Measurements from ENCODE around the gene TTLL6. TPM values are rescaled to one million over a fixed set of nuclear protein-coding genes. Genes with fewer than 3 reads are reported as not detected.

TTLL6 gene
- polyA plus RNA-seq, 2 of the 4 experiments (the other 2 are of a cell fraction), result 1.6 to 7.8 TPM

DNA sequence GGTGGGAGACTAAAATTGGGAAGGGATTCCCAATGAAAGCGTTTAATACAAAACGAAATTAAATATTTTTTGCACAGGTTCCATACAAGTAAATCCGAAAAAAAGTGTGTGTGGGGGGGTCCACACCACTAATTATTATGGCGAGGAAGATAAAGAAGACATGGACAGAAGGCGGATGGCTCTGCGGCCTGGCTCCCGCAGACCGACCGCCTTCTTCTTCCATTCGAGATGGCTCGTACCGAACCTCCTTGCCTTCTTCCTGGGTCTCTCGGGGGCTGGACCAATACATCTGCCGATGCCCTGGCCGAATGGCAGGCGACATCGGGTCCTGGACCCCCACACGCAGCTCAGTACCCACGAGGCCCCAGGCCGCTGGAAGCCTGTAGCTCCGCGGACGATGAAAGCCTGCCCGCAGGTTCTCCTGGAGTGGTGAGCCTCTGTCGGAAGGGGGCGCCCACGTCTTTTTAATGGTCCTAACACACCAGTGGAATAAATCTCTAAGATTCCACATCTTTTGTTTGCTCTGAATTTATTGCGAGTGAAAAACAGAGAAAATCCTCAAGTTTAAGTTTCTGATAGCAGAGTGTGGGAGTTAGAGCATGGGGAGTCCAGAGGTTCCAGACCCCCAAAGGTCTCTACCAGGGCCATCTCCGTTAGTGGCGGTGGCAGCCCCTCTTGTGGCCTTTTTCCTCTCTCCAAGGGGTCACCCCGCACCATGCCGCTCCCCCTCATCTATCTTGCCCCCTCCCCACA lies 92.6 kb downstream of the TTLL6 start:
- WGBS (ENCODE audit: missing lambda C conversion rate), result 36% methylated on average over 32 of the region's 32 CpGs
- H3K4me2 ChIP-seq, result peak overlapping the region; percentile 41
- 0 out of 6 replicates have a peak overlapping the region, but pooled peaks of 1 of the 2 experiments have one; percentile 13 for H3K27ac ChIP-seq
- ATAC-seq (peak; percentile 67 to 85), FAIRE-seq (peak; percentile 78), DNase-seq (ENCODE audit: low read depth in 1 of 2, low spot score in 1 of 2) (peak; percentile 68 to 77)
- H3K4me1 ChIP-seq, result peaks cover 13% of the 10 kb centered on the region
- H3K4me3 ChIP-seq, result no peak overlapping the region
- no peaks in the 10 kb centered on the region for H3K9me3 ChIP-seq
- TF ChIP-seq, protein P1, sequence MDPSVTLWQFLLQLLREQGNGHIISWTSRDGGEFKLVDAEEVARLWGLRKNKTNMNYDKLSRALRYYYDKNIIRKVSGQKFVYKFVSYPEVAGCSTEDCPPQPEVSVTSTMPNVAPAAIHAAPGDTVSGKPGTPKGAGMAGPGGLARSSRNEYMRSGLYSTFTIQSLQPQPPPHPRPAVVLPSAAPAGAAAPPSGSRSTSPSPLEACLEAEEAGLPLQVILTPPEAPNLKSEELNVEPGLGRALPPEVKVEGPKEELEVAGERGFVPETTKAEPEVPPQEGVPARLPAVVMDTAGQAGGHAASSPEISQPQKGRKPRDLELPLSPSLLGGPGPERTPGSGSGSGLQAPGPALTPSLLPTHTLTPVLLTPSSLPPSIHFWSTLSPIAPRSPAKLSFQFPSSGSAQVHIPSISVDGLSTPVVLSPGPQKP (IDR thresholded peaks at IDR 0.05; ENCODE audit: low read depth, low read length), result no peak
- TF ChIP-seq RAD21 (conservative IDR thresholded peaks at IDR 0.05 in 1 of 2, IDR thresholded peaks at IDR 0.05 in 1 of 2) (peak; percentile 98 to 99), HDAC2 (IDR thresholded peaks at IDR 0.05) (no peak), SMC3 (IDR thresholded peaks at IDR 0.05) (peak; percentile 96)
- TF ChIP-seq, protein P2, sequence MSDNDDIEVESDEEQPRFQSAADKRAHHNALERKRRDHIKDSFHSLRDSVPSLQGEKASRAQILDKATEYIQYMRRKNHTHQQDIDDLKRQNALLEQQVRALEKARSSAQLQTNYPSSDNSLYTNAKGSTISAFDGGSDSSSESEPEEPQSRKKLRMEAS (IDR thresholded peaks at IDR 0.05), result 0 out of 2 replicates have a peak, but pooled peaks have one; percentile 17
- TF ChIP-seq, protein P3, sequence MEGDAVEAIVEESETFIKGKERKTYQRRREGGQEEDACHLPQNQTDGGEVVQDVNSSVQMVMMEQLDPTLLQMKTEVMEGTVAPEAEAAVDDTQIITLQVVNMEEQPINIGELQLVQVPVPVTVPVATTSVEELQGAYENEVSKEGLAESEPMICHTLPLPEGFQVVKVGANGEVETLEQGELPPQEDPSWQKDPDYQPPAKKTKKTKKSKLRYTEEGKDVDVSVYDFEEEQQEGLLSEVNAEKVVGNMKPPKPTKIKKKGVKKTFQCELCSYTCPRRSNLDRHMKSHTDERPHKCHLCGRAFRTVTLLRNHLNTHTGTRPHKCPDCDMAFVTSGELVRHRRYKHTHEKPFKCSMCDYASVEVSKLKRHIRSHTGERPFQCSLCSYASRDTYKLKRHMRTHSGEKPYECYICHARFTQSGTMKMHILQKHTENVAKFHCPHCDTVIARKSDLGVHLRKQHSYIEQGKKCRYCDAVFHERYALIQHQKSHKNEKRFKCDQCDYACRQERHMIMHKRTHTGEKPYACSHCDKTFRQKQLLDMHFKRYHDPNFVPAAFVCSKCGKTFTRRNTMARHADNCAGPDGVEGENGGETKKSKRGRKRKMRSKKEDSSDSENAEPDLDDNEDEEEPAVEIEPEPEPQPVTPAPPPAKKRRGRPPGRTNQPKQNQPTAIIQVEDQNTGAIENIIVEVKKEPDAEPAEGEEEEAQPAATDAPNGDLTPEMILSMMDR (IDR thresholded peaks at IDR 0.05), result peak; percentile 94
- ChIA-PET POLR2A (interaction anchor here (0.6 to 1.8 kb wide), 3 partner anchors 67 to 312 kb away, joined by 4 to 7 read pairs (median 5); no protein-coding TSS in a partner anchor), CTCF (interaction anchor here (0.6 to 33.0 kb wide), 65 partner anchors 8 to 534 kb away, joined by 3 to 852 read pairs (median 5); partner anchors contain the start of genes CALCOCO2 and TTLL6)

DNA sequence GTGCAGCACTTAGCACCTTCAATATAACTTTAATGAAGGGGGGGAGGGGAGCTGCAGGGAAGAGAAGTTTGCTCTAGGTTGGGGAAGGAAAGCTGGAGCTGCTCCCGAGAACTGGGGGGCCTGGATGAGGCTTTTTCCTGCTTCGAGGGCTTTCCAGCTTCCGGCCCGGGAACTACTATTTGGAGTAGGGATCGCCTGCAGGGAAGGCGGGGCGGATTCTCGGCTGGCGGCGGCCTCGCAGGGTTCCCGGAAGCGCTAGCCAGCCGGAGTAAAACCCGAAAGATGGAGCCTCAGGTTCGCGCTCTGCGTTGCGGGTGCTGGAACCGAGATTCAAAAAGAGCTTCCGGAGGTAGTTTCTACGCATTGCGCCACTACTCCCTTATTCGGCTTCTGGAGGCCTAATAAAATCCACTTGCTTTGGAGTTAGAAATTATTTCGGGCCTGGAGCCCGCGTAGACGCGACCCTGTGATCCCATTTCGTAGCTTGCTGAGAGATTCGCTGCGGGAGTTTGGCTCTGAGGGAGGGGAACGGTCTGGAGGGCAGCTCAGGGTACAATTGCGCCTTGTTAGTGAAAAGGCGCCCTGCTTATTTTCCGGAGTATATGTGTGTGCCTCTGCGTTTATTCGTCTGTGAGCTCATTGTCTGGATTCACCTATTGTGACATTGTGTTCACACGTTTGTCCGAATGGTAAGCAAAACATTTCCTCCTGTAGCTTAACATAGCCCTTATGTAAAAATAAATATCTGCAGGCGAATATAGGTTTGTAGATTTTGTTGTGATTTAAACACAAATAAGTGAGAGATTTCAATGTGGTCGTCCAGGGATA lies 93.4 kb downstream of the TTLL6 start:
- DNase-seq (ENCODE audit: low read depth in 1 of 2, low spot score in 1 of 2) (no peak), FAIRE-seq (peak; percentile 18), ATAC-seq (no peak)
- TF ChIP-seq CHD2 (IDR thresholded peaks at IDR 0.05; ENCODE audit: low read length, partially characterized antibody) (no peak), ESRRA (IDR thresholded peaks at IDR 0.05; ENCODE audit: borderline replicate concordance, low read length) (no peak), HOXA7 (CRISPR knock-in tag; IDR thresholded peaks at IDR 0.05) (no peak), HOXB13 (CRISPR knock-in tag; IDR thresholded peaks at IDR 0.05; ENCODE audit: low read depth) (no peak), BHLHE40 (IDR thresholded peaks at IDR 0.05; ENCODE audit: low read depth, low read length) (no peak), JUN (IDR thresholded peaks at IDR 0.05) (no peak), FOSB (CRISPR knock-in tag; IDR thresholded peaks at IDR 0.05) (no peak)
- TF ChIP-seq, protein P1 (IDR thresholded peaks at IDR 0.05; ENCODE audit: low read depth, low read length), result no peak
- TF ChIP-seq, protein P4, sequence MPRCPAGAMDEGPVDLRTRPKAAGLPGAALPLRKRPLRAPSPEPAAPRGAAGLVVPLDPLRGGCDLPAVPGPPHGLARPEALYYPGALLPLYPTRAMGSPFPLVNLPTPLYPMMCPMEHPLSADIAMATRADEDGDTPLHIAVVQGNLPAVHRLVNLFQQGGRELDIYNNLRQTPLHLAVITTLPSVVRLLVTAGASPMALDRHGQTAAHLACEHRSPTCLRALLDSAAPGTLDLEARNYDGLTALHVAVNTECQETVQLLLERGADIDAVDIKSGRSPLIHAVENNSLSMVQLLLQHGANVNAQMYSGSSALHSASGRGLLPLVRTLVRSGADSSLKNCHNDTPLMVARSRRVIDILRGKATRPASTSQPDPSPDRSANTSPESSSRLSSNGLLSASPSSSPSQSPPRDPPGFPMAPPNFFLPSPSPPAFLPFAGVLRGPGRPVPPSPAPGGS (IDR thresholded peaks at IDR 0.05), result no peak
- Histone ChIP-seq H3K4me3 (no peak overlapping the region), H3K4me2 (no peak overlapping the region), H3K4me1 (peaks cover 8% of the 10 kb centered on the region; the same call in 2 of the 3 replicates), H3K27ac (no peak overlapping the region), H3K9me3 (no peaks in the 10 kb centered on the region)
- POLR2A ChIA-PET, result interaction anchor here (0.6 to 1.8 kb wide), 3 partner anchors 67 to 312 kb away, joined by 4 to 7 read pairs (median 7); no protein-coding TSS in a partner anchor
- 90% methylated on average over 42 of the region's 42 CpGs for WGBS (ENCODE audit: missing lambda C conversion rate)
- CTCF ChIA-PET, result interaction anchor here (0.6 to 33.0 kb wide), 55 partner anchors 7 to 534 kb away, joined by 3 to 852 read pairs (median 5); partner anchors contain the start of genes CALCOCO2 and TTLL6
